Measurements from ENCODE around the gene SEC22A. TPM values are rescaled to one million over a fixed set of nuclear protein-coding genes. Genes with fewer than 3 reads are reported as not detected.

Gene SEC22A
- total RNA-seq, 4 donors from 2014 or later: 20.6 to 36.4 (median 28.0) TPM

DNA sequence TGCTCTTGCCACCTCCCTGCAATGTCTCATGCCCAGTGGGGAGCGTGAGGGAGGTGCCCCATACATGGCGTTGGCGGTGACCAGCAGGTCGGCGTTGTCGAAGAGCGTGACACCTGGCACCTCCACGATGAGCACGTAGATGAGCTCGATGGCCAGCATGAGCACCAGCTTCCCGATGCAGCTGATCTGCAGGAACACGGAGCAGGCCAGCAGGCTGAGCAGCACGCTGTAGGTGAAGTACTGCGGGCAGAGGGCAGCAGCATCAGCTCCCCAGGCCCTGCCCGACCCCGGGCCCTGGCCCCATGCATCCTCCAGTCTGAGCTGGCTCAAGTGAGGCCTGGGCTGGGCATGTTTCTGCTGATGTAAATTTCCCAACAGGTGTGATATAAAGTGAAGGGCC is 98.3 kb downstream of the SEC22A start:
- no peaks in the 10 kb centered on the region for H3K9me3 ChIP-seq
- no peak for DNase-seq
- no peaks in the 10 kb centered on the region for H3K4me1 ChIP-seq
- intact Hi-C loops (cut with DNase I): no loop called here
- TF ChIP-seq POLR2A (IDR thresholded peaks at IDR 0.05): no peak
- TF ChIP-seq, protein P1, sequence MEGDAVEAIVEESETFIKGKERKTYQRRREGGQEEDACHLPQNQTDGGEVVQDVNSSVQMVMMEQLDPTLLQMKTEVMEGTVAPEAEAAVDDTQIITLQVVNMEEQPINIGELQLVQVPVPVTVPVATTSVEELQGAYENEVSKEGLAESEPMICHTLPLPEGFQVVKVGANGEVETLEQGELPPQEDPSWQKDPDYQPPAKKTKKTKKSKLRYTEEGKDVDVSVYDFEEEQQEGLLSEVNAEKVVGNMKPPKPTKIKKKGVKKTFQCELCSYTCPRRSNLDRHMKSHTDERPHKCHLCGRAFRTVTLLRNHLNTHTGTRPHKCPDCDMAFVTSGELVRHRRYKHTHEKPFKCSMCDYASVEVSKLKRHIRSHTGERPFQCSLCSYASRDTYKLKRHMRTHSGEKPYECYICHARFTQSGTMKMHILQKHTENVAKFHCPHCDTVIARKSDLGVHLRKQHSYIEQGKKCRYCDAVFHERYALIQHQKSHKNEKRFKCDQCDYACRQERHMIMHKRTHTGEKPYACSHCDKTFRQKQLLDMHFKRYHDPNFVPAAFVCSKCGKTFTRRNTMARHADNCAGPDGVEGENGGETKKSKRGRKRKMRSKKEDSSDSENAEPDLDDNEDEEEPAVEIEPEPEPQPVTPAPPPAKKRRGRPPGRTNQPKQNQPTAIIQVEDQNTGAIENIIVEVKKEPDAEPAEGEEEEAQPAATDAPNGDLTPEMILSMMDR (IDR thresholded peaks at IDR 0.05): no peak
- H3K27me3 ChIP-seq: no peaks in the 10 kb centered on the region
- H3K36me3 ChIP-seq: peaks cover 0 to 22% (median 0%) of the 10 kb centered on the region in 3 donors
- no peak overlapping the region for H3K4me3 ChIP-seq
- 93 to 96% methylated on average over 12 to 16 of the region's 16 CpGs for WGBS, 2 donors
- no peak overlapping the region for H3K27ac ChIP-seq

DNA sequence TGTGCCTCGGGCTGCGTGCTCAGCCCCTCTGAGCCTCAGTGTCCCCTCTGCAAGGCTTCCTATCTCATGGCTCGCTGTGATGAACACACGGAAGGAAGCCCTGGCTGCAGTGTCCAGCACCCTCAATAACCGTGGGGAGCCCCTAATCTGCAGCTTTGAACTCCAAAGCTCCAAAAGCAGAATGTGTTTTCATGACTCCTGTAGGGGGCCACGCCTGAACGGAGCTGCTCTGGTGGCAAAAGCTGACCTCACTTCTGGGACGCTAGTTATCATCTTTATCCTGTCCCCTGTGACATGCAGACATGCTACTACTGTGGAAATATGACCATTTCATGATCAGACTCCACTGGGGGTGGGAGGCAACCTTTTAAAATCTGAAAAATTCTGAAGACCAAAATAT is 98.8 kb downstream of the SEC22A start:
- H3K36me3 ChIP-seq: peaks cover 0 to 22% (median 0%) of the 10 kb centered on the region in 3 donors
- 48 to 60% methylated on average over 3 to 4 of the region's 8 CpGs for WGBS, 2 donors
- H3K9me3 ChIP-seq: no peaks in the 10 kb centered on the region
- no peaks in the 10 kb centered on the region for H3K4me1 ChIP-seq
- TF ChIP-seq, protein P1 (IDR thresholded peaks at IDR 0.05): no peak
- TF ChIP-seq POLR2A (IDR thresholded peaks at IDR 0.05): no peak
- no peak overlapping the region for H3K4me3 ChIP-seq
- no peaks in the 10 kb centered on the region for H3K27me3 ChIP-seq
- DNase-seq: no peak
- H3K27ac ChIP-seq: no peak overlapping the region
- intact Hi-C loops (cut with DNase I): no loop called here

DNA sequence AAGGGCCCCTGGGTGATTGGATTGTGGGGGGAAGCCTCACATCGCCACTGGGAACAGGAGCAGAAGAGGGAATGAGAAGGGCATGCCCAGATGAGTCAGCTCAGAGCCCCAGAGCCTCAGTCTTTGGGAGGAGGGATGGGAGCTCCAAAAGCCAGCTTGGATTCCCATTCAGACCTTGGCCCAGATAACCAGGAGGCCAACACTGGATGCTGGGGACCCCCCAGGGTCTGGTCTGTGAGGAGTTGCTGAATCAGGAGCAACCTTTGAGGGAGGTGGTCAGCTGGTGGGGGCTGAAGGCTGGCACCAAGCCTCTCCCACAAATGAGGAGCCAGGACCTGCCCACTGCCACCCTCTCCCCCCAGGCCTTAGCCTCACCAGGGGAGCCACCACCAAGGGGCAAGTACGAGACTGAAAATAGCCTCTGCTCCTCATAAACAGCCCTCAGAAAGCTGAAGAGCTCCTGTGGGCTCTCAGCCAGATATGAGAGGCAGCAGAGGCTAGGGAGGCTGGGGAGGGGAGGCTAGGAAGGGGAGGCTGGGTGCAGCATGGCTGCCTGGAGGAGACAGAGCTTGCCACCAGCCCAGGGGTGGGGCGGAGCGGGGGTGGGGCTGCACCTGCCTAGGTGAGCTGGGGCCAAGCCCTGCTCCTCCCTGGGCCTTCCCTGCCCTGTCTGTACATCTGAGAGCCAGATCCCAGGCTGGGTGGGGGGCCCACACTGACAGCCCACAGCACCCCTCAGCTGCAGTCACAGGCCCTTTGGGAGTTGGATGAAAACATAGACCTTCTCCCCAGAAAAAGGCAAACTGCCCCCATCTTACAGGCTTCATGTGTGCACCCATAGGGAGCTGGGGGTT is 99.8 kb downstream of the SEC22A start:
- Histone ChIP-seq H3K4me1 (no peaks in the 10 kb centered on the region), H3K27ac (no peak overlapping the region), H3K9me3 (no peaks in the 10 kb centered on the region), H3K4me3 (no peak overlapping the region), H3K36me3 (peaks cover 0 to 22% (median 0%) of the 10 kb centered on the region in 3 donors), H3K27me3 (no peaks in the 10 kb centered on the region)
- intact Hi-C loops (cut with DNase I): no loop called here
- no peak for TF ChIP-seq POLR2A (IDR thresholded peaks at IDR 0.05)
- TF ChIP-seq, protein P1 (IDR thresholded peaks at IDR 0.05): no peak
- WGBS, 2 donors: 0 to 83% methylated on average over 1 of the region's 4 CpGs
- DNase-seq: no peak

DNA sequence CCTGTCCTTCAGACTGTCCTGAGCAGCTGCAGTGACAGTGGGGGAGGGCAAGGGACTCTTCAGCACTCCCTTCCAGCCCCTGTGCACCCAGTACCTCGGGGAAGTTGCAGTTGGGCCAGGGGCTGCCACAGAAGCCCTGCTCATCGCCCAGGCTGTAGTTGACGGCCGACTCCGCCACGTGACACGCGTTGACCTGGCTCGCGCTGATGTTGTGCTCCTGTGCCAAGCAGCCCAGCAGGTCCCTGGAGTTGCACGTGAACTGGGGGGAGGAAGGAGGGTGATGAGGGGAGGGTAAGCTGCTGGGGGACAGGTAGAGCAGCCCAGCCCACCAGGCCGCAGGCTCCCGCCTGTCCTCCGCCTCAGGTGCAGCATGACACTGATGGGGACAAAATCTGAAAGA is 101.2 kb downstream of the SEC22A start:
- Histone ChIP-seq H3K4me3 (no peak overlapping the region), H3K36me3 (peaks cover 0 to 22% (median 0%) of the 10 kb centered on the region in 3 donors), H3K27me3 (no peaks in the 10 kb centered on the region), H3K9me3 (no peaks in the 10 kb centered on the region), H3K27ac (no peak overlapping the region), H3K4me1 (no peaks in the 10 kb centered on the region)
- intact Hi-C loops (cut with DNase I): no loop called here
- DNase-seq: no peak
- WGBS, 2 donors: 85 to 90% methylated on average over 2 to 4 of the region's 14 CpGs
- no peak for TF ChIP-seq POLR2A (IDR thresholded peaks at IDR 0.05)
- TF ChIP-seq, protein P1 (IDR thresholded peaks at IDR 0.05): no peak

DNA sequence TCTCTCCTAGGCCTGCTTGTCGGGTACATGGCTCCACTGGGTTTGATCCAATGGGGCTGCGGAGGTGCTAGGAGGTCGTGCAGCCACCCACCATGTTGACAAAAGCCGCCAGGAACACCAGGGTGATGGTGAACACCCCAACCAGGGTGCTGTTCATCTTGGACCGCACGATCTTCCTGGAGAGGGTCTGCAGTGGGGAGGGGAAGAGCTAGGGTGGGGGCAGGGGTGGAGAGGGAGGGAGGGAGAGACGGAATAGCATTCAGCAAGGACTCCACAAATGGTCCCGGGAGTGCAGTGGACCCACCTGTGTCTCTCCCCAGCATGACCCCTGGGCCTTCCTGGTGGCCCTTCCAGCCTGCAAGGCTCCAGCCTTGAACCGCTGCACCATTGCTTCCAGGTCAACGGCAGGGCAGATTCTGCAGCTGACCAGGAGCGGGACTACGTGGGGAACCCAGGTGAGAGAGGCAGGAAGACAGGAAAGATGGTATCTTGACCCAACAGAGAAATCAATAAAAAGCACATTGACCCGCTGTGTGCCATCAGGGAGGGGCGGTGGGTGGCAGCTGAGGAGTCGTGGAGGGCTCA is 102.3 kb downstream of the SEC22A start:
- intact Hi-C loops (cut with DNase I): no loop called here
- Histone ChIP-seq H3K4me3 (no peak overlapping the region), H3K4me1 (no peaks in the 10 kb centered on the region), H3K9me3 (no peaks in the 10 kb centered on the region), H3K36me3 (peaks cover 0 to 20% (median 0%) of the 10 kb centered on the region in 3 donors), H3K27me3 (no peaks in the 10 kb centered on the region), H3K27ac (no peak overlapping the region)
- TF ChIP-seq POLR2A (IDR thresholded peaks at IDR 0.05): no peak
- TF ChIP-seq, protein P1 (IDR thresholded peaks at IDR 0.05): no peak
- DNase-seq: no peak
- WGBS, 2 donors: 81 to 87% methylated on average over 11 to 15 of the region's 15 CpGs
